MM.1S (cell line): ENCODE measurements around the gene METTL27.

Experiments used
- DNase-seq: peaks from one replicate; pipeline ENCODE4 v3.0.0-alpha.2; 2015
- H2AFZ ChIP-seq: fragments of 300-600 bp; sonication (generic); 2 replicates; pipeline ENCODE4 v1.6.0; 2016; ENCODE audit warnings: antibody characterized with exemption, low read length
- H3F3A ChIP-seq: fragments of 300-600 bp; sonication (generic); 2 replicates; pipeline ENCODE4 v1.6.1; 2016; ENCODE audit warnings: mild to moderate bottlenecking, antibody characterized with exemption, low read length, moderate library complexity, mixed read lengths; ENCODE audit not compliant: insufficient read depth
- H3K27ac ChIP-seq: fragments of 300-600 bp; sonication (generic); 2 replicates; pipeline ENCODE4 v1.5.1; 2016; ENCODE audit warnings: mild to moderate bottlenecking, low read length
- H3K27me3 ChIP-seq: fragments of 300-600 bp; sonication (generic); replicated peaks from 2 replicates; pipeline ENCODE4 v1.6.0; 2016; ENCODE audit warnings: low read length; ENCODE audit not compliant: insufficient read depth
- H3K36me3 ChIP-seq: fragments of 300-600 bp; sonication (generic); replicated peaks from 2 replicates; pipeline ENCODE4 v1.6.1; 2016; ENCODE audit warnings: mild to moderate bottlenecking, low read length, mixed read lengths; ENCODE audit not compliant: insufficient read depth
- H3K4me1 ChIP-seq: fragments of 300-600 bp; sonication (generic); 2 replicates; pipeline ENCODE4 v1.6.1; 2016; ENCODE audit warnings: low read length, mixed read lengths
- H3K4me2 ChIP-seq: fragments of 300-600 bp; sonication (generic); 2 replicates; pipeline ENCODE4 v1.6.0; 2016; ENCODE audit warnings: low read depth, low read length
- H3K4me3 ChIP-seq: fragments of 300-600 bp; sonication (generic); 2 replicates; pipeline ENCODE4 v1.5.1; 2016; ENCODE audit warnings: low read length, mixed read lengths
- H3K79me2 ChIP-seq: fragments of 300-600 bp; sonication (generic); 2 replicates; pipeline ENCODE4 v1.6.1; 2016; ENCODE audit warnings: mixed run types, low read length, mixed read lengths
- H3K9ac ChIP-seq: fragments of 300-600 bp; sonication (generic); 2 replicates; pipeline ENCODE4 v1.6.1; 2016; ENCODE audit warnings: low read length, mixed read lengths
- H3K9me2 ChIP-seq: fragments of 300-600 bp; sonication (generic); replicated peaks from 2 replicates; pipeline ENCODE4 v1.6.1; 2016; ENCODE audit warnings: mild to moderate bottlenecking, low read length, mixed read lengths; ENCODE audit not compliant: insufficient read depth
- H3K9me3 ChIP-seq: fragments of 300-600 bp; sonication (generic); replicated peaks from 2 replicates; pipeline ENCODE4 v1.6.1; 2016; ENCODE audit warnings: mild to moderate bottlenecking, low read length, mixed read lengths; ENCODE audit not compliant: insufficient read depth
- H4K20me1 ChIP-seq: fragments of 300-600 bp; sonication (generic); 2 replicates; pipeline ENCODE4 v1.6.1; 2016; ENCODE audit warnings: mild to moderate bottlenecking, low read length, moderate library complexity, mixed read lengths; ENCODE audit not compliant: insufficient read depth
- EZH2 ChIP-seq: fragments of 300-600 bp; sonication (generic); optimal IDR thresholded peaks from 2 replicates; pipeline ENCODE3; 2017; ENCODE audit warnings: low read depth, mild to moderate bottlenecking, antibody characterized with exemption, low read length, mixed read lengths
- EZH2phosphoT487 ChIP-seq: fragments of 300-600 bp; sonication (generic); IDR thresholded peaks from 2 replicates; pipeline ENCODE4 v1.6.1; 2018; ENCODE audit warnings: antibody characterized with exemption, low read length
- TF ChIP-seq, protein P1 (sequence below): fragments of 300-600 bp; sonication (generic); IDR thresholded peaks from 2 replicates; pipeline ENCODE4 v1.5.1; 2016; ENCODE audit warnings: antibody characterized with exemption, low read length, mixed read lengths

Gene METTL27

DNA sequence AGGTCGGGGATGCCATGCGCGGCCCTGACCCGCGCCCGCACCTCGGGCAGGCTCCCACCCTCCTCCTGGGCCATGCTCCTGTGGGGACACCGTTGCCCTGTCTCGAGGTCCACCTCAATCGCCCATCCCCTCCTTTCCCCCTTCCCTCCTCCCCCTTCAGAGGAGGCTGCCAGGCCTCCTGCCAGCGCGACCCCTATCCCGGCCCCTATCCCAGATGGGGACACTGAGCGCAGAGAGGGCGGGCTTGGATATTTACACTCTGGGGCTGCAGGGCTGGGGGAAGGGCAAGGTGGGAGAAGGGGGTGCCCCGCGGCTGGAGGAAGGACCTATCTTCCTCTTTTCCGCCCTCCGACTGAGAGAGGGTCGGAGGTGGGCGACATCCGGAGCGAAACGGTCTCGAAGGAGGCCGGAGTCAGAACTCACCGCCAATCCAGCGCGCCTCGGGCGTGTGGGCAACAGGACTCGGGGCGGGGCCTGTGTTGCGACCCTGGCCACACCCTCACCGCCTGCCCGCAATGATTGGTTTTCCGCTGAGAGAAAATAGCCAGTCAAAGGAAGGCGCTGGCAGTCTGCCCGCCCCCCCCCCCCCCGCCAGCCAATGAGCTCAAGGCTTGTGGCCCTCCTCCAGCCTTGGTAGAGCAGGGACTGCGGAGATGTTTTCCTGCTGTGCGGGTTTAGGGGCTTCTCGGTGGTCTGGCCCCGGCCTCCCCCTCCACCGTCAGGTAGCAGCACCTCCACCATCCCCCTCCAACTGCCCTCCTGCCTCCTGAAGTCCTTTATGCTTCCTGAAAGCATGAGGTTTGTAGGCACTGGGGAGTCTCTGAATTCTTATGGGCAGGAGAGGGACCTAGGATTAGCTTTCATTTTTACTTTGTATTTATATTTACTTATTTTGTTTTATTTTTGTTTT, at the start of gene METTL27:
Gene METTL27 (minus strand): TSS at position 450 of the 910 bp plus-strand sequence. CDS start 376 bp downstream, at position 74.
- TF ChIP-seq, protein P1, sequence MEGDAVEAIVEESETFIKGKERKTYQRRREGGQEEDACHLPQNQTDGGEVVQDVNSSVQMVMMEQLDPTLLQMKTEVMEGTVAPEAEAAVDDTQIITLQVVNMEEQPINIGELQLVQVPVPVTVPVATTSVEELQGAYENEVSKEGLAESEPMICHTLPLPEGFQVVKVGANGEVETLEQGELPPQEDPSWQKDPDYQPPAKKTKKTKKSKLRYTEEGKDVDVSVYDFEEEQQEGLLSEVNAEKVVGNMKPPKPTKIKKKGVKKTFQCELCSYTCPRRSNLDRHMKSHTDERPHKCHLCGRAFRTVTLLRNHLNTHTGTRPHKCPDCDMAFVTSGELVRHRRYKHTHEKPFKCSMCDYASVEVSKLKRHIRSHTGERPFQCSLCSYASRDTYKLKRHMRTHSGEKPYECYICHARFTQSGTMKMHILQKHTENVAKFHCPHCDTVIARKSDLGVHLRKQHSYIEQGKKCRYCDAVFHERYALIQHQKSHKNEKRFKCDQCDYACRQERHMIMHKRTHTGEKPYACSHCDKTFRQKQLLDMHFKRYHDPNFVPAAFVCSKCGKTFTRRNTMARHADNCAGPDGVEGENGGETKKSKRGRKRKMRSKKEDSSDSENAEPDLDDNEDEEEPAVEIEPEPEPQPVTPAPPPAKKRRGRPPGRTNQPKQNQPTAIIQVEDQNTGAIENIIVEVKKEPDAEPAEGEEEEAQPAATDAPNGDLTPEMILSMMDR, result no peak
- no peak for TF ChIP-seq EZH2phosphoT487
- no peak for TF ChIP-seq EZH2
- H3K4me2 ChIP-seq, result peak within 1 kb of the TSS; percentile 97
- peak within 1 kb of the TSS; percentile 38; the same call in 1 of the 2 replicates for H3K27ac ChIP-seq
- H3K79me2 ChIP-seq, result no peaks in the 10 kb centered on the region
- H3K4me3 ChIP-seq, result peak within 1 kb of the TSS; percentile 91
- H3K9ac ChIP-seq, result peak within 1 kb of the TSS; percentile 81
- peaks cover 37% of the 10 kb centered on the region for H3K4me1 ChIP-seq
- no peaks in the 10 kb centered on the region for H3K36me3 ChIP-seq
- peak within 1 kb of the TSS; percentile 99 for H2AFZ ChIP-seq
- no peaks in the 10 kb centered on the region for H4K20me1 ChIP-seq
- no peaks in the 10 kb centered on the region for H3K9me2 ChIP-seq
- DNase-seq, result peak; percentile 94
- no peaks in the 10 kb centered on the region for H3K9me3 ChIP-seq
- no peaks in the 10 kb centered on the region for H3K27me3 ChIP-seq
- H3F3A ChIP-seq, result peaks cover 26% of the 10 kb centered on the region

DNA sequence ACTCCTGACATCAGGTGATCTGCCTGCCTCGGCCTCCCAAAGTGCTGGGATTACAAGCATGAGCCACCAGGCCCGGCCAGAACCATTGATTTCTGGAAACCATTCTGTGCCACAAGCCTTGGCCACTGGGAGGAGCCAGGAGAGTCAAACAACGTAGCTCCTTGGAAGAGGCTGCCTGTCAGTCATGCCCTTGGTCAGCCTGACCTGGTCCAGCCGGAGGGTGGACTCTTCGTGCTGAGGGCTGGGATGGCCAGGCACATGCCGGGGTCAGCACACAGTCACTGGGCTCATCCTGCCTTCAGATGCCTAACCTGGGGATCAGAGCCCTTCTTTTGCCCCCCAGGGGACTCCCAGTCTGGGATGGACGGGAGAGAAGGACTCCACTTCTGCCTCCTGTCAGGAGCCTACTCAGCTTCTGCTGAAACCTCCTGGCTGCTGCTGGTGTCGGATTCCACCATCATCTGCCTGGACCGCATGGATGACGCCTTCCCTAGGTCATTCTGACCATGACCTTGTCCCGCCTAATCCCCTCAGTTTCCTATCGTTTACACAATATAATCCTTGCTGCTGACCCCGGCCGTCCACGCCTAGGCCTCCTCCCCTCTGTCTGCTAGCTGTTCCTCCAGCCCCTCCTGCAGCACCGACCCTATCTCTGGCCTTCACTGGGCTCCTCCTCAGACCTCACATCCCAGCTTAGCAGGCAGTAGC, 49.0 kb upstream of the METTL27 start:
- Histone ChIP-seq H3K4me2 (no peak overlapping the region), H3K4me3 (no peak overlapping the region), H3F3A (no peaks in the 10 kb centered on the region), H2AFZ (no peak overlapping the region), H3K9me3 (no peaks in the 10 kb centered on the region), H3K9ac (no peak overlapping the region), H4K20me1 (no peaks in the 10 kb centered on the region), H3K4me1 (no peaks in the 10 kb centered on the region), H3K79me2 (no peaks in the 10 kb centered on the region), H3K9me2 (no peaks in the 10 kb centered on the region), H3K36me3 (no peaks in the 10 kb centered on the region), H3K27ac (no peak overlapping the region), H3K27me3 (peaks cover 13% of the 10 kb centered on the region; the same call in 1 of the 2 replicates)
- TF ChIP-seq EZH2phosphoT487, result no peak
- TF ChIP-seq, protein P1, result no peak
- TF ChIP-seq EZH2, result no peak
- no peak for DNase-seq

DNA sequence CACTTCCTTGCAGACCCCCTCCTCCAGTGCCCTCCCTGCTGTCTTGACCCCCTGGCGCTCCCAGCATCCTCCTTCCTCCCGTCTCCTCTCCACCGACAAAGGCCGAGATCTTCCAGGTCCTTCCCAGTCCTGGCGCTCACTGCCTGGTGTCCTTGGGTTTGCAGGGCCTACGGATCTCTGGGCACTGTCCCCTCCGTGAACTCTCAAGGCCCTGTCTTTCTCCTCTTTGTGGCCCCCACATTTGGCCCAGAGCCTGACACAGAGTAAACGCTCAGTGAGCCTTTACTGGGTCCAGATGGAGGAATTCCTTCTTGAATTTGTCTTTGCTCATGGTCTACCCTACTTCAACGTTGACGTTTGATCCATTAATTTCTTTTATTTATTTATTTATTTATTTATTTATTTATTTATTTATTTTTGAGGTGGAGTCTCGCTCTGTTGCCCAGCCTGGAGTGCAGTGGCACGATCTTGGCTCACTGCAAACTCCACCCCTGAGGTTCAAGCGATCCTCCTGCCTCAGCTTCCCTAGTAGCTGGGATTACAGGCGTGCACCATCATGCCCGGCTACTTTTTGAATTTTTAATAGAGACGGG, 48.3 kb upstream of the METTL27 start:
- no peak for TF ChIP-seq EZH2
- no peak for TF ChIP-seq EZH2phosphoT487
- TF ChIP-seq, protein P1, result no peak
- H3K79me2 ChIP-seq, result no peaks in the 10 kb centered on the region
- DNase-seq, result no peak
- H3K9ac ChIP-seq, result no peak overlapping the region
- H3K27ac ChIP-seq, result no peak overlapping the region
- no peaks in the 10 kb centered on the region for H4K20me1 ChIP-seq
- no peak overlapping the region for H3K4me3 ChIP-seq
- no peaks in the 10 kb centered on the region for H3K9me3 ChIP-seq
- H3F3A ChIP-seq, result no peaks in the 10 kb centered on the region
- no peak overlapping the region for H2AFZ ChIP-seq
- H3K4me1 ChIP-seq, result no peaks in the 10 kb centered on the region
- no peak overlapping the region for H3K4me2 ChIP-seq
- peaks cover 17% of the 10 kb centered on the region; the same call in 1 of the 2 replicates for H3K27me3 ChIP-seq
- no peaks in the 10 kb centered on the region for H3K36me3 ChIP-seq
- no peaks in the 10 kb centered on the region for H3K9me2 ChIP-seq
